ENCODE data around the gene CARHSP1.

Gene CARHSP1

DNA sequence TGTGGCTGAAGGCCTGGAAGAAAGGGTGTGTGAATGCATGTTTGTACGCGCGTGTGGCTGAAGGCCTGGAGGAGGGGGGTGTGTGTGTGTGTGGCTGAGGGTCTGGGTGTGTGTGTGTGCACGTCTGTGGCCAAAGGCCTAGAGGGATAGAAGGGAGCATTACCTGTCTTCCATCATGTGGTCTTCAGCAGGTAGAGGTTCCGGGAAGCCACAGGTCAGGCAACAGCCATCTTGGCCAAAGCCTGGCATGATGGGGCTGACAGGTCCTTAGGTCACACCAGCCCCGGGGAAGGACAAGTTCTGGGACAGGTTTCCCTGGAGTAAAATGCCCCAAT lies 18.6 kb upstream of the CARHSP1 start:
- no peak overlapping the region for H2AFZ ChIP-seq
- no peaks in the 10 kb centered on the region for H3K4me1 ChIP-seq
- H3K79me2 ChIP-seq: no peaks in the 10 kb centered on the region
- H3K9ac ChIP-seq: no peak overlapping the region
- no peak for TF ChIP-seq CTCF (IDR thresholded peaks at IDR 0.05)
- no peak overlapping the region for H3K27ac ChIP-seq
- H3K4me2 ChIP-seq (ENCODE audit: low read length): no peak overlapping the region
- H3K27me3 ChIP-seq (ENCODE audit: control insufficient read depth, insufficient read depth, low read length): no peaks in the 10 kb centered on the region
- no peaks in the 10 kb centered on the region for H3K9me3 ChIP-seq (ENCODE audit: control insufficient read depth, low read length)
- no peak overlapping the region for H3K4me3 ChIP-seq (ENCODE audit: low read depth, low read length)
- H3K36me3 ChIP-seq (ENCODE audit: control insufficient read depth, insufficient read depth, low read length): no peaks in the 10 kb centered on the region

DNA sequence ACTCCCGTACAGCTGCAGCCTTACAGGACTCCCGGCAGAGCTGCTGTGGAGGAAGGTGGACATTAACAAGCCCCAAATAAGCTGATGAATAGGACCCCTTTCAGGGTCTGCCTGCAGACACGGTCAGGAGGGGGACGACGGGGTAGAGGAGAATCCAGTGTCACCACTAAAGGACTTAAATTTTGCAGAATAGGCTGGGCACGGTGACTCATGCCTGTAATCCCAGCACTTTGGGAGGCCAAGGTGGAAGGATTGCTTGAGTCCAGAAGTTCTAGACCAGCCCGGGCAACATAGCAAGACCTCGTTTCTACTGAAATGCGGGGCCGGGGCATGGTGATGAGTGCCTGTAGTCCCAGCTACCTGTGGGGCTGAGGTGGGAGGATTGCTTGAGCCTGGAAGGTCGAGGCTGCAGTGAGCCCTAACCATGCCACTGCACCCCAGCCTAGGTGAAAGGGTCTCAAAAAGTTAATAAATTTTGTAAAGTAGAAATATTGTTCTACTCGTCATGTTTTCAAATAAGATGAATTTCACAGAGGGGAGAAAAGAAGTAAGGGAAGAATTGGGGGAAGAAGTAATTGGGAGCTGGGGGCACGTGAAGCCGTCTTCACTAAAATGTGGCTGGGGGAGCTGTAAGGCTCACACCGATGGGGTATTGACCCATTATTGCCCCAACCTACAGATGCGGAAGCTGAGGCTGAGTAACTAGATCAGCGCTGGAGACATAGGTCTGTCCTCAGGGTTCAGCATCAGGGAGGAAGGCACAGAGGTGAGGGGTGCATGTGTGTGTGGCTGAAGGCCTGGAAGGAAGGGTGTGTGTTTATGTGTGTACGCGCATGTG lies 18.0 kb upstream of the CARHSP1 start:
- Histone ChIP-seq H3K36me3 (ENCODE audit: control insufficient read depth, insufficient read depth, low read length) (no peaks in the 10 kb centered on the region), H3K4me3 (ENCODE audit: low read depth, low read length) (no peak overlapping the region), H2AFZ (no peak overlapping the region), H3K4me2 (ENCODE audit: low read length) (no peak overlapping the region), H3K4me1 (no peaks in the 10 kb centered on the region), H3K9ac (no peak overlapping the region), H3K79me2 (no peaks in the 10 kb centered on the region), H3K27ac (no peak overlapping the region), H3K27me3 (ENCODE audit: control insufficient read depth, insufficient read depth, low read length) (no peaks in the 10 kb centered on the region), H3K9me3 (ENCODE audit: control insufficient read depth, low read length) (no peaks in the 10 kb centered on the region)
- no peak for TF ChIP-seq CTCF (IDR thresholded peaks at IDR 0.05)

- no peak for TF ChIP-seq CTCF (IDR thresholded peaks at IDR 0.05)
- Histone ChIP-seq H3K79me2 (no peaks in the 10 kb centered on the region), H3K4me2 (ENCODE audit: low read length) (no peak overlapping the region), H2AFZ (no peak overlapping the region), H3K27ac (no peak overlapping the region), H3K9me3 (ENCODE audit: control insufficient read depth, low read length) (no peaks in the 10 kb centered on the region), H3K4me1 (no peaks in the 10 kb centered on the region), H3K4me3 (ENCODE audit: low read depth, low read length) (no peak overlapping the region), H3K9ac (no peak overlapping the region), H3K27me3 (ENCODE audit: control insufficient read depth, insufficient read depth, low read length) (no peaks in the 10 kb centered on the region), H3K36me3 (ENCODE audit: control insufficient read depth, insufficient read depth, low read length) (no peaks in the 10 kb centered on the region)
Observed at GRCh38 chr16:8885674-8886592, 17.1 kb upstream of the CARHSP1 start.

- Histone ChIP-seq H3K36me3 (ENCODE audit: control insufficient read depth, insufficient read depth, low read length) (no peaks in the 10 kb centered on the region), H3K4me1 (no peaks in the 10 kb centered on the region), H3K27me3 (ENCODE audit: control insufficient read depth, insufficient read depth, low read length) (no peaks in the 10 kb centered on the region), H3K4me2 (ENCODE audit: low read length) (no peak overlapping the region), H3K9ac (no peak overlapping the region), H2AFZ (no peak overlapping the region), H3K9me3 (ENCODE audit: control insufficient read depth, low read length) (no peaks in the 10 kb centered on the region), H3K79me2 (no peaks in the 10 kb centered on the region), H3K4me3 (ENCODE audit: low read depth, low read length) (no peak overlapping the region), H3K27ac (no peak overlapping the region)
- TF ChIP-seq CTCF (IDR thresholded peaks at IDR 0.05): no peak
Observed at GRCh38 chr16:8882725-8883377, 14.0 kb upstream of the CARHSP1 start.
